Stimulated activated CD8-positive, alpha-beta memory T cell treated with anti-CD3 and anti-CD28 coated beads, Interleukin-7, amount 100 ng/mL, for 1 hour (primary cell): ENCODE results near the gene DTWD2.
"Not testable (repeated sequence)": the region's sequence is repeated elsewhere in the genome, so short reads cannot be mapped to it uniquely, and the experiment has no call there.

Experiments used
- DNase-seq, 2 donors: peaks; one replicate each; pipeline ENCODE4 v3.0.0-alpha.2; 2020; ENCODE audit warnings: low read depth in 2 of 2

DTWD2 gene

DNA sequence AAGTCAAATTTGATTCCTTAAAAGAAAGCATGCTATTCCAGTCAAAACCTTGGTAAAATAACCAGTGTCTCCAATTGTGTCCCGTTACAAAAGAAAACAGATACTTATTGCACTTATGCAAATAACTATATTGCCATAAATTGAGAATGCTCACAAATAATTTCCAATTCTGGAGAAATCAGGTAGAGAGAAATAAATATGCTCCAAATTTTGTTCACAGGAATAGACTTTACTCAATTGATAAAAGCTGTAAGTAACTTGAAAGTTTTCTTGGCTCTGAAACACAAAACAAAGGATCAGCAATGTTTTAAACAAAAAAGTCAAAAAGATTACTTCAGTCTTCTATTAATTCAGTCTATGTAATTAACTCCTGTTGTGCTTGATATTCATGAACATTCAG is 7.8 kb upstream of the DTWD2 start:
- DNase-seq: no peak

DNA sequence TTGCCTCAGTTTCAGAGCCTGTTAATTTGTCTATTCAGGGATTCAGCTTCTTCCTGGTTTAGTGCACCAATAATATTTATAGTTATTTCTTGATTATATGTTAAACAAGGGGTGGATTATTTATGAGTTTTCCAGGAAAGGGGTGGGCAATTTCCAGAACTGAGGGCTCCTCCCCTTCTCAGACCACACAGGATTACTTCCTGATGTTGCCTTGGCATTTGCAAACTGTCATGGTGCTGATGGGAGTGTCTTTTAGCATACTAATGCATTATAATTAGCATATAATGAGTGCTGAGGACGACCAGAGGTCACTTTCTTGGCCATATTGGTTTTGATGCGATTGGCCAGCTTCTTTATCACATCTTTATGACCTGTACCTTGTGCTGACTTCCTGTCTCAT is 6.2 kb upstream of the DTWD2 start:
- DNase-seq: no peak

DNA sequence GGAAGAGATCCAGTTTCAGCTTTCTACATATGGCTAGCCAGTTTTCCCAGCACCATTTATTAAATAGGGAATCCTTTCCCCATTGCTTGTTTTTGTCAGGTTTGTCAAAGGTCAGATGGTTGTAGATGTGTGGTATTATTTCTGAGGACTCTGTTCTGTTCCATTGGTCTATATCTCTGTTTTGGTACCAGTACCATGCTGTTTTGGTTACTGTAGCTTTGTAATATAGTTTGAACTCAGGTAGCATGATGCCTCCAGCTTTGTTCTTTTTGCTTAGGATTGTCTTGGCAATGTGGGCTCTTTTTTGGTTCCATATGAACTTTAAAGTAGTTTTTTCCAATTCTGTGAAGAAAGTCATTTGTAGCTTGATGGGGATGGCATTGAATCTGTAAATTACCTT is 4.8 kb upstream of the DTWD2 start:
- DNase-seq: not testable (repeated sequence)

DNA sequence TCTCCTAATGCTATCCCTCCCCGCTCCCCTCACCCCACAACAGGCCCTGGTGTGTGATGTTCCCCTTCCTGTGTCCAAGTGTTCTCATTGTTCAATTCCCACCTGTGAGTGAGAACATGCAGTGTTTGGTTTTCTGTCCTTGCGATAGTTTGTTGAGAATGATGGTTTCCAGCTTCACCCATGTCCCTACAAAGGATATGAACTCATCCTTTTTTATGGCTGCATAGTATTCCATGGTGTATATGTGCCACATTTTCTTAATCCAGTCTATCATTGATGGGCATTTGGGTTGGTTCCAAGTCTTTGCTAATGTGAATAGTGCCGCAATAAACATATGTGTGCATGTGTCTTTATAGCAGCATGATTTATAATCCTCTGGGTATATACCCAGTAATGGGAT is 3.7 kb upstream of the DTWD2 start:
- not testable (repeated sequence) for DNase-seq

DNA sequence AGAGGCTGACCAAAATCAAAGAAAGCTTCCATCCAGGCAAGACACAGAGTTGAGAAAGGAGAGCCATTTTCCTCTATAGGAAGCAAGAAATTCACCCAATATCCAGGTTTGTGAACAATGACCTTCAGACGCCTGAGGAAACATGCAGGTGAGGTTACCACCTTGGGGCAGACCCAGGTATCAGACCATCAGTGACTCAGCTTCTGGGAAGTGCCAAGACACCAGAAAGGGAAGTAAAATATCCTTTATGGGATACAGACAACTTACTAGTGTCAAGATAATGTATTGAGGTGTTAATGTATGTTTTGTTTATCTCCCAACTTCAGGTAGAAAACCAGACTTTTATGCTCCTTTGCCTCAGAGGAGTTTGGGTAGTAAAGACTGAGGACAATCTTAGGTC is 2.2 kb upstream of the DTWD2 start:
- DNase-seq: no peak

DNA sequence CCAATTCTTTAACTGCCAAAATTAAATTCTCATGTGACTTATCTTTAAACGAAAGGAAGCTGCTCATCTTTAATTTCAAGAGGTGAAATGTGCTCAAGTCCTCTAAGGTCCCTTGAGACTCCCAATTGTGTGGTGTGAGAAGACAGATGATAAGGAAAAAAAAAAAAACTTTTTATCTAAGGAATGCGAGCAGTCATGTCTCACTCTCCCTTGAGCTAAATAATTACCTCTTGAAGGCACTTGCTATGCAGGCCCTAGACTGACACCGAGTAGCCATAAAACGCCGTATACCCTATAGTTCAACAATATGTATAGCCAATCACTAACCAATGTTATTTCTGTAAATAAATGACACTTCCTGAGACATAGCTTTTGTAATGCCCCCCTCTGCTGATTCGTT is 1.5 kb upstream of the DTWD2 start:
- no peak for DNase-seq

DNA sequence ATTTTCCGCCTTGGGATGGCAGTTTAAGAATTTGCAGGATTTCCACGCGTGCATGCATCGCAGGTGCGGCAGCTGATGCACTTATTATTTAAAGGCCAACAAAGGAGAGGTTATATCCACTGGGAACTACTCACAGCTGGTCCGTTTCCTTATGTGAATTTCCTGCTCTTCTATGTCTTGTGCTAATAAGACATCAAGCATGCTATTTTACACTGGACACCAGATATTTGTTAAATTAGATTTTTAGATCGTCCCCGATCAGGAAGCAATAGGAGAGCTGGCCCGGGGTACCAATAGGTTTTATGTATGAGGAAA is 476 bp upstream of the DTWD2 start:
- no peak for DNase-seq

DNA sequence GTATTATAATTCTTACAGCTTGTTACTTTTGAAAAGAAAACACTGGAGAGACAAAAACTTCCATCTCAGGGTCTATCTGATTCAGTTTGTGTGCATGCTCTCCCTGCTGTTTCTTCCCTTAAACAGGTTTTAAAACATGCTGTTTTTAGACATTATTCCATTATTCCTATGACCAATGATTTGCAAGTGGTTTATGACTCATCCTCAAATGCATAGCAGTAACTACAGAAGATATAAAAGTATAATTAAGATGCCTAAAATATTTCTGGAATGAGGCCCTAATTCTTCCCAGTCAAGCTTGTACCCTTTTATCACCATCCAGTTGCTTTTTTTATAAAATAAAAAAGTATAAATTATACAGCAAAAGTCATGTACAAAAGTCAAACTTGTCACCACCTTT is 3.7 kb downstream of the DTWD2 start:
- DNase-seq: no peak

DNA sequence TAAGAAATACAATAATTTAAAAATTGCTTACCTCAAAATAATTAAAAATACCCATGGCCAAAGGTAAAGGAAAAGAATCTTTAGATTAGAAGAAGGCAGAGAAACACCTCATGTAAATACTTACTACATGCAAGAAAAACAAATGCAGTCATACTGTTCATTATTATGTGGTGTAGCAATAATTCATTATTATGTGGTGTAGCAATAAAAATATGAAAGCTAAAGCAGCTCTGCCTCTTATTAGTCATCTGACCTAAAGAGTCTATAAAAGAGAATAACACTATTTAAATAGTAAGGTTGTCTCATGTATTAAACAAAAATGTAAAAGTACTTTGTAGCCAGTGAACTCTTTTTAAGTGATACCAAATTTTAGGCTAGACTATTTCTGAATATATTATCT is 6.6 kb downstream of the DTWD2 start:
- DNase-seq: no peak

DNA sequence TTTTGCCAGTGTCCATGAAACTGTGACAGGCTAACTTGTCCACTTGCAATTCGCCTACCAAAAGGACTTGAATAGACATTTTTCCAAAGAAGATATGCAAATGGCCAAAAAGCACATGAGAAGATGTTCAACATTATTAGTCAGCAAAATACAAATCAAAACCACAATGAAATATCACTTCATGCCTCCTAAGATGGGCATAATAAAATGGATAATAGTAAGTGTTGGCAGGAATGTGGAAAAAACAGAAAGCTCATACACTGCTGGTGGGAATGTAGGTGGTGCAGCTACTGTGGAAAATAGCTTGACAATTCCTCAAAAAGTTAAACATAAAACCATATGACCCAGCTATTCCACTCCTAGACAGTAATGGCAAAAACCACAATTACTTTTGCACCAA is 7.9 kb downstream of the DTWD2 start:
- no peak for DNase-seq

DNA sequence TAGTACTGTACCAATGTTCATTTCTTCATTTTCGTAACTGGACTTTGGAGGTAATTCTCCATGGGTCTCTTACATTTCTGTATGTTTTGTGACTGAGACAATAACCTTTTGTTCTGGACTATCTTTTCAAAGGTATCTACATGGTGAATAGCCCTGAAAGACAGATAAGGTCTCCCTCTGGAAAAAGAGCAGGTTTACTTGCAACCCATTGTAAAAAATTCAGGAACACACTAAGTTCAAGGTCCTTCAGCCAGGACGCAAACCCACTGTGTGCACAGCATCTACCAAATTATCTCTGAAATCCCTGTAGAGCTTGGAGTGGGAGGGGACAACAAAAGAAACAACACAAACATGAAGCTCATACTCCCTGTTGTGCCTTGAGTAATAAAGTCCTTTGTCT is 8.3 kb downstream of the DTWD2 start:
- DNase-seq: no peak

DNA sequence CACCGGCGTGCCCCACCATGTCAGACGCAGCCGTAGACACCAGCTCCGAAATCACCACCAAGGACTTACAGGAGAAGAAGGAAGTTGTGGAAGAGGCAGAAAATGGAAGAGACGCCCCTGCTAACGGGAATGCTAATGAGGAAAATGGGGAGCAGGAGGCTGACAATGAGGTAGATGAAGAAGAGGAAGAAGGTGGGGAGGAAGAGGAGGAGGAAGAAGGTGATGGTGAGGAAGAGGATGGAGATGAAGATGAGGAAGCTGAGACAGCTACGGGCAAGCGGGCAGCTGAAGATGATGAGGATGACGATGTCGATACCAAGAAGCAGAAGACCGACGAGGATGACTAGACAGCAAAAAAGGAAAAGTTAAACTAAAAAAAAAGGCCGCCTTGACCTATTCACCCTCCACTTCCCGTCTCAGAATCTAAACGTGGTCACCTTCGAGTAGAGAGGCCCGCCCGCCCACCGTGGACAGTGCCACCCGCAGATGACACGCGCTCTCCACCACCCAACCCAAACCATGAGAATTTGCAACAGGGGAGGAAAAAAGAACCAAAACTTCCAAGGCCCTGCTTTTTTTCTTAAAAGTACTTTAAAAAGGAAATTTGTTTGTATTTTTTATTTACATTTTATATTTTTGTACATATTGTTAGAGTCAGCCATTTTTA is 14.4 kb downstream of the DTWD2 start:
- DNase-seq: not testable (repeated sequence)

DNA sequence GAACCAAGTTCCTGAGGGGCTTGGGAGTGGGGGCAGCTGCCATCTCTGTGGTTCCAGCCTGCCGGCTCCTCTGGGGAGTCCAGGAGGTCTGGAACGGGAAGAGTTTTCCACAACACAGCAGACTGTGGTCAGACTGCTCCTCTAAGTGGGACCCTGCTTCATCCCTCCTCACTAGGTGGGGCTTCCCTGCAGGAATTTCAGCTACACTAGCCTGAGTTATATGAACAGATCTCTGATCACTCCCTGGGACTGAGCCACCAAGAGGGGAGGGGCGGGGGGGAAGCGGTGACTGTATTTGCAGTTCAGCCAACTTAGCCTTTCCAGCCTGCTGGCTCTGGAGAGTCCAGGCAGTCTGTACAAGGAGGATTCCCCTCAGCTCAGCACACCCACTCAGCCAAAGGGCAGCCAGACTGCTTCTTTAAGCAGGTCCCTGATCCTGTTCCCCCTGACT is 19.4 kb downstream of the DTWD2 start:
- no peak for DNase-seq

DNA sequence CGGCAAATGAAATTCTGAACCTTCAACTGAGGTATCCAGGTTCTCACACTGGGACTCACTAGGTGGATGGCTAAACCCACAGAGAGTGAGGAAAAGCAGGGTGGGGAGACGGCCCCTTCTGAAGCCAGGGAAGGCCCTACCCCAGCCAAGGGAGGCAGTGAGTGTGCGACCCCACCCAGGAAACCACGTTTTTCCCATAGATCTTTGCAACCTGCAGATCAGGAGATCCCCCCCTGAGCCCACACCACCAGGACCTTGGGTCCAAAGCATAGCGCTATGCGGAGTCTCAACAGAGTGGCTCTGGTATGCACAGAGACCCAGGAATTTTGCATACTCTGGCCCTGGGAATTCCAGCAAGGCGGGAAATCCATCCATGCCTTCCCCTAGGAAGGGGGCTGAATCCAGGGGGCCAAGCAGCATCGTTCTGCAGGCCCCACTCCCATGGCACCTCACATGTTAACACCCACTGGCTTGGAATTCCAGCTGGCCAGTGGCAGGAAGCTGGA is 19.9 kb downstream of the DTWD2 start:
- DNase-seq: no peak

DNA sequence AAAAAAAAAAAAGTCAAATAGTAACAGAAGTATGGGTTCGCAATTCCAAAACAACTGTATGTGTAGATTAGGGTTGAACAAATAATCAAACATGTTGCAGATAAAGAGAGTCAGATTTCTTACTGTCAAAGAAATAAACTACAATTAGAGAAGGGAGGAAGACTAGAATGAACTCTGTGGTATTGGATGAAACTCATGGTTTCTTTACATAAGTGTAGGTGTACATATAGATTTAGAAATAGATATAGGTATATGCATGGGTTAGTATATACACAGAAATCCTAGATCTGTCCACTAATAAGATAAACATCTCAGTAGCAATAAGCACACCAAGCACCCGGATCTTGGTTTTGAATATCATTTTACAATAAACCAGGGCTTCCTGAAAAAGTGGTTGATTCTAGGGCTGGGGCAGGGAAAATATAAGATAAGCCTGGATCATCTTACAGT is 21.3 kb downstream of the DTWD2 start:
- DNase-seq: no peak

DNA sequence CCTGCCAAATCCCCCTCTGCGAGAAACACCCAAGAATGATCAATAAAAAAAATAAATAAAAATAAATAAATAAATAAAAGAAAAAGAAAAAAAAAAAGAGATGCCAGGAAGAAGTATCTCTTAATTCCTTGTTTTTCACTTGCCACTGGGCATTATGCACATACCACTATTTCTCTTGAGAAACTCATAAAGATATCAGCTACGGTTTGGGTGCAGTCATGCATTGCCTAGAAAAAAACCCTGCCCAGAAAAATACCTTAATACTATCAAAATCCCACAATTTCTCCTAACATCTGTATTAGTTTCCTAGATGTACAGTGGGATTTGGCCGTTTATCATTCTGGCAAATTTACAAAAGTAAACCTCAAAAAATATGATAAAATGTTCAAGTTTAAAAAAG is 22.5 kb downstream of the DTWD2 start:
- no peak for DNase-seq

DNA sequence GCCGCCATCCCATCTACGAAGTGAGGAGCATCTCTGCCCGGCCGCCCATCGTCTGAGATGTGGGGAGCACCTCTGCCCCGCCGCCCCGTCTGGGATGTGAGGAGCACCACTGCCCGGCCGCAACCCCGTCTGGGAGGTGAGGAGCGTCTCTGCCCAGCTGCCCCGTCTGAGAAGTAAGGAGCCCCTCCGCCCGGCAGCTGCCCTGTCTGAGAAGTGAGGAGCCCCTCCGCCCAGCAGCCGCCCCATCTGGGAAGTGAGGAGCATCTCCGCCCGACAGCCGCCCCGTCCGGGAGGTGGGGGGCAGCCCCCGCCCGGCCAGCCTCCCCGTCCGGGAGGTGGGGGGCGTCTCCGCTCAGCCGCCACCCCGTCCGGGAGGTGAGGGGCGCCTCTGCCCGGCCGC is 23.4 kb downstream of the DTWD2 start:
- not testable (repeated sequence) for DNase-seq

DNA sequence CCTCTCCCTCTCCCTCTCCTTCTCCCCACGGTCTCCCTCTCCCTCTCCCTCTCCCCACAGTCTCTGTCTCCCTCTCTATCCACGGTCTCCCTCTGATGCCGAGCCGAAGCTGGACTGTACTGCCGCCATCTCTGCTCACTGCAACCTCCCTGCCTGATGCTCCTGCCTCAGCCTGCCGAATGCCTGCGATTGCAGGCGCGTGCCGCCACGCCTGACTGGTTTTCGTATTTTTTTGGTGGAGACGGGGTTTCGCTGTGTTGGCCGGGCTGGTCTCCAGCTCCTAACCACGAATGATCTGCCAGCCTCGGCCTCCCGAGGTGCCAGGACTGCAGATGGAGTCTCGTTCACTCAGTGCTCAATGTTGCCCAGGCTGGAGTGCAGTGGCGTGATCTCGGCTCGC is 24.0 kb downstream of the DTWD2 start:
- DNase-seq: not testable (repeated sequence)

DNA sequence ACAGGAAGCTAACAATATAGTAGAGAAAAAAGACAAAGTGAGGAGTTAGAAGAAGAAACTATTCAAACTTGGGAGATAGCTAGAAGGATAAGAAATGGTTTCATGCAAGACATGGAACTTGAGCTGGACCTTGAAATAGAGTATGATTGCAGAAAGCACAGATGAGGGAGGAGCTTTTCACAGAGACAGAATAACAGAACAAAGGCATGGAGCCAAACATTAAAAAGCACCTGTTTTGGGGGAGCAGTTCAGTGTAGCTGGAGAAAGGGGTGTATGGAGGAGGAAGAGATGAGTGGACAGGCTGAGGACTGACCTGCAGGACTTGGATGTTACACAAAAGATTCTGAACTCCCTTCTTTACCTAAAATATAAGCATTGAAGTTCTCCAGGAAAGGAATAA is 25.2 kb downstream of the DTWD2 start:
- DNase-seq: no peak

DNA sequence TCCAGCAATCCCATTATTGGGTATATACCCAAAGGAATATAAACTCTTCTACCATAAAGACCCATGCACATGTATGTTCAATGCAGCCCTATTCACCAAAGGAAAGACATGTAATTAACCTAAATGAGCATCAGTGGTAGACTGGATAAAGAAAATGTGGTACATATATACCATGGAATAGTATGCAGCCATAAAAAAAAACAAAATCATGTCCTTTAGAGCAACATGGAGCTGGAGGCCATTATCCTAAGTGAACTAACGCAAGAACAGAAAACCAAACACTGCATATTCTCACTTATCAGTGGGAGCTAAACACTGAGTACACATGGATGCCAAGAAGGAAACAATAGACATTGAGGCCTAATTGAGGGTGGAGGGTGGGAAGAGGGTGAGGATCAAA is 27.8 kb downstream of the DTWD2 start:
- DNase-seq: no peak

DNA sequence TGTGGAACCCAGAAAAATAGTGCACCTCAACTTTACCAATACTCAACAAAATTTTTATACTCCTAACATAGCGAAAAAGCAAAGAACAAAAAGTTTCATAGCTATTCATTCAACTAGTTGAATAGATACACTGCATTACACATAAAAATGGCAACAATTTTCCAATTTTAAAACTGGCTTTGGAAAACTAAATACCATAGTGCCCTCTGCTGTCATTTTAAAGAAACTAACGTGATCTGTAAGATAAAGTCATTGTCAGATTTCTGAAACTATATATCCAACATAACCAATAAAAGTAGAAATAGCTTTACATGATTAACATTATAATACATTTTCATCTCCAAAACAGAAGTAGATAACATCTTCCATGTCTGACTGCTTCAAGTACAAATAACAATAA is 31.6 kb downstream of the DTWD2 start:
- DNase-seq: no peak

DNA sequence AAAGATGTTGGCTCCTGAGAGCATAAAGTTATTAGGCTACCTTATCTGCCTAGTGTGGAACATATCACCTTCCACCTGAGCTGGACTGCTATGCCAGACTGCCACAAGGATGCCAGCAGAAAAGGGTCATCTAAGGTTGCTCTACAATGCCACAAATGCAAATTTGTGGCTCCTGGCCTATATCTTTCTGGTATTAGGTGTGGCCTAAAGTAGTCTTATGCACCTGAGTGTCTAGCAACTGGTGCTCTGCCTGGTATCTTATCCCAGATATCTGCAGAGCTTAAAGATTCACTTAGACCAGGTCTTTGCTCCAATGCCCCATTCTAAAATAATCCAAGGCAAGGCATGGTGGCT is 34.7 kb downstream of the DTWD2 start:
- DNase-seq: no peak

DNA sequence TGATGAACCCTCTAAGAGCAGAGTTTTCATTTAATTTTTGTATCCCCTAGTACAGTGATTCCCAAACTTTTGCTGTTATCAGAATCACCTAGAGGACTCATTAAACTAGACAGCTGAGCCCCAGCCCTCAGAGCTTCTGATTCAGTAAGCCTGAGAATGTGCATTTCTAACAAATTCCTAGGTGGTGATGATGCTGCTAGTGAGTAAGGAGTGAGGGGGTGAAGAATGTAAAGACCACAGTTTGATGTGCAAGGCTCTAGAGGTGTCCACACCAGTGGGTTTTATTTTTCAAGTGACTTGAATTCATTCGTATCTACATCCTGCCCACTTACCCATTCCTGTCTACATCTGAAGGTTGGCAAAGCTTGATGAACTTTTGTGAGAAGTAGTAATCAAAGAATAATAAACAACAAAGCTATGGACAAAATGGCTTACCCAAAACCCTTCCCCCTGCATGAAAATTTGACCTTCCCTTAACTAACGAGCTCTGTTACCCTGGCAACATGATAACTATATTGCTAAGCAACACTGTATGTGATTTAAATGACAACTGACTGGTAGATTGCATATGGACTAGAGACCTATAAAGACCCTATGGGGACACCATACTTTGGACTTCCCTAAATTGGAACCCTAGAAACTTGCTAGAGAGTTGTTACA is 35.2 kb downstream of the DTWD2 start:
- no peak for DNase-seq

DNA sequence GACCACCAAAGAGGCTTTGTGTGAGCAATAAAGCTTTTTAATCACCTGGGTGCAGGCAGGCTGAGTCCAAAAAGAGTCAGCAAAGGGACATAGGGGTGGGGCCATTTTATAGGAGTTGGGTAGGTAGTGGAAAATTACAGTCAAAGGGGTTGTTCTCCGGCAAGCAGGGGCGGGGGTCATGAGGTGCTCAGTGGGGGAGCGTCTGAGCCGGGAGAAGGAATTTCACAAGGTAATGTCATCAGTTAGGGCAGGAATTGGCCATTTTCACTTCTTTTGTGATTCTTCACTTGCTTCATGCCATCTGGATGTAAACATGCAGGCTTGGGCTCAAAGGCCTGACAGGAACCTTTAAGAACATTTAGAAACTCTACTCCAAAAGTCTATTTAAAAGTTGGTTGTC is 36.0 kb downstream of the DTWD2 start:
- not testable (repeated sequence) for DNase-seq
